K562 (cell line): ENCODE measurements around the gene ZSWIM6. TPM values are rescaled to one million over a fixed set of nuclear protein-coding genes. Genes with fewer than 3 reads are reported as not detected.

Experiments used
- ARID2 ChIP-seq: fragments of 450-650 bp; IDR thresholded peaks from 2 replicates; pipeline ENCODE4 v1.6.1; 2017; ENCODE audit warnings: antibody characterized with exemption, mild to moderate bottlenecking
- CBFA2T2 ChIP-seq: fragments of 450-650 bp; conservative IDR thresholded peaks from 2 replicates; pipeline ENCODE4 v1.6.1; 2017; ENCODE audit warnings: mild to moderate bottlenecking
- CEBPG ChIP-seq, 3 experiments: fragments of 200-800 bp in 1 of 3; sonication (Bioruptor generic) in 1 of 3; sonication (generic) in 1 of 3; formaldehyde crosslinking in 1 of 3; IDR thresholded peaks in 2 of 3; conservative IDR thresholded peaks in 1 of 3; 2 replicates each; pipeline versions ENCODE4 v1.6.1 to v1.8.0; 2016 to 2022; ENCODE audit warnings: missing compliant biosample characterization in 2 of 3, missing genetic modification characterization in 2 of 3, mild to moderate bottlenecking in 1 of 3, missing genetic modification reagents in 1 of 3
- ELF1 ChIP-seq: fragments of 200-800 bp; sonication (Bioruptor generic); IDR thresholded peaks from 2 replicates; pipeline ENCODE4 v1.6.1; 2016; ENCODE audit warnings: missing genetic modification characterization, missing compliant biosample characterization
- FOXM1 ChIP-seq, 2 experiments: fragments of 450-650 bp in 1 of 2; sonication (generic) in 1 of 2; formaldehyde crosslinking in 1 of 2; IDR thresholded peaks; 2 replicates each; pipeline versions ENCODE4 v1.6.1 to v1.9.0; 2017 to 2022; ENCODE audit warnings: low read depth in 2 of 2, mild to moderate bottlenecking in 2 of 2, missing genetic modification reagents in 1 of 2, moderate library complexity in 1 of 2
- GATAD2B ChIP-seq: fragments of 450-650 bp; IDR thresholded peaks from 2 replicates; pipeline ENCODE4 v1.6.1; 2017; ENCODE audit warnings: mild to moderate bottlenecking, borderline replicate concordance
- HCFC1 ChIP-seq: IDR thresholded peaks from 2 replicates; pipeline ENCODE4 v1.6.1; 2012; ENCODE audit warnings: low read depth, low read length, improper control_type of control experiment
- L3MBTL2 ChIP-seq: fragments of 450-650 bp; IDR thresholded peaks from 2 replicates; pipeline ENCODE4 v1.6.1; 2016; ENCODE audit warnings: mild to moderate bottlenecking, moderate library complexity
- MBD1 ChIP-seq: fragments of 250-450 bp; sonication (Bioruptor Pico); IDR thresholded peaks from 2 replicates; pipeline ENCODE4 v1.8.0; 2022; ENCODE audit warnings: inconsistent platforms
- MBD2 ChIP-seq: sonication (generic); IDR thresholded peaks from 2 replicates; pipeline ENCODE4 v1.6.1; 2016; ENCODE audit warnings: low read depth, borderline replicate concordance
- MTA3 ChIP-seq: fragments of 450-650 bp; formaldehyde crosslinking; IDR thresholded peaks from 2 replicates; pipeline ENCODE4 v1.6.1; 2017; ENCODE audit warnings: mild to moderate bottlenecking, borderline replicate concordance
- NFE2 ChIP-seq: IDR thresholded peaks from 2 replicates; pipeline ENCODE4 v1.6.1; 2014; ENCODE audit warnings: antibody characterized with exemption, low read depth
- NFIX ChIP-seq: fragments of 250-450 bp; sonication (Bioruptor Pico); IDR thresholded peaks from 2 replicates; pipeline ENCODE4 v1.4.0; 2020; ENCODE audit warnings: low read depth, mild to moderate bottlenecking, moderate library complexity
- PHB ChIP-seq: fragments of 250-450 bp; sonication (Bioruptor Pico); IDR thresholded peaks from 2 replicates; pipeline ENCODE4 v1.5.0; 2021
- PYGO2 ChIP-seq: fragments of 450-650 bp; IDR thresholded peaks from 2 replicates; pipeline ENCODE4 v1.6.1; 2016; ENCODE audit warnings: mild to moderate bottlenecking, missing genetic modification characterization, moderate library complexity, missing compliant biosample characterization
- RAD21 ChIP-seq, 2 experiments: fragments of 250-450 bp in 1 of 2; fragments of 450-650 bp in 1 of 2; sonication (Bioruptor Pico) in 1 of 2; formaldehyde crosslinking in 1 of 2; IDR thresholded peaks in 1 of 2; conservative IDR thresholded peaks in 1 of 2; 2 replicates each; pipeline versions ENCODE4 v1.4.0 to v1.8.0; 2020 to 2022; ENCODE audit warnings: mild to moderate bottlenecking in 2 of 2, moderate library complexity in 1 of 2
- RBFOX2 ChIP-seq: fragments of 200-400 bp; formaldehyde crosslinking; IDR thresholded peaks from 2 replicates; pipeline ENCODE4 v1.6.1; 2017; ENCODE audit warnings: low read depth, mild to moderate bottlenecking, low read length, moderate library complexity
- SIN3B ChIP-seq: fragments of 450-650 bp; IDR thresholded peaks from 2 replicates; pipeline ENCODE4 v1.6.1; 2017; ENCODE audit warnings: low read depth, mild to moderate bottlenecking, moderate library complexity
- SIRT6 ChIP-seq: IDR thresholded peaks from one replicate; pipeline ENCODE4 v1.6.1; 2012; ENCODE audit warnings: low read depth, mild to moderate bottlenecking, control low read depth, inconsistent platforms, low read length, moderate library complexity
- SMARCC2 ChIP-seq: fragments of 450-650 bp; IDR thresholded peaks from 2 replicates; pipeline ENCODE4 v1.6.1; 2017; ENCODE audit warnings: antibody characterized with exemption, moderate library complexity, mild to moderate bottlenecking, low read depth
- SMARCE1 ChIP-seq: fragments of 450-650 bp; IDR thresholded peaks from 2 replicates; pipeline ENCODE4 v1.7.1; 2016; ENCODE audit warnings: mild to moderate bottlenecking
- TCF7L2 ChIP-seq: fragments of 150-350 bp; IDR thresholded peaks from 2 replicates; pipeline ENCODE4 v1.6.1; 2016; ENCODE audit warnings: low read depth, mild to moderate bottlenecking, low read length, moderate library complexity
- TFAP4 ChIP-seq: sonication (generic); formaldehyde crosslinking; IDR thresholded peaks from 2 replicates; pipeline ENCODE4 v1.8.0; 2022; ENCODE audit warnings: missing genetic modification reagents, mild to moderate bottlenecking, moderate library complexity, borderline replicate concordance
- ZBED1 ChIP-seq: IDR thresholded peaks from 2 replicates; pipeline ENCODE4 v1.6.1; 2014
- ZNF232 ChIP-seq: sonication (generic); formaldehyde crosslinking; IDR thresholded peaks from 2 replicates; pipeline ENCODE4 v1.8.0; 2022; ENCODE audit warnings: mild to moderate bottlenecking, missing genetic modification reagents
- ZNF589 ChIP-seq: fragments of 200-800 bp; sonication (Bioruptor generic); IDR thresholded peaks from 2 replicates; pipeline ENCODE4 v1.6.1; 2016; ENCODE audit warnings: low read depth, missing genetic modification characterization, missing compliant biosample characterization
- ZNF764 ChIP-seq: fragments of 250-450 bp; sonication (Bioruptor Pico); IDR thresholded peaks from 2 replicates; pipeline ENCODE4 v1.4.0; 2020; ENCODE audit warnings: low read depth, mild to moderate bottlenecking, moderate library complexity
- ZNF780A ChIP-seq: fragments of 250-450 bp; sonication (Bioruptor Pico); IDR thresholded peaks from 2 replicates; pipeline ENCODE4 v1.5.0; 2021; ENCODE audit warnings: mild to moderate bottlenecking
- polyA plus RNA-seq, 8 experiments: library from polyadenylated mRNA; depleted of rRNA in 4 of 8; stranded (reverse) in 5 of 8; unstranded in 3 of 8; fragments of >200 nt; fragmentation: Nextera tagmentation in 2 of 8; fragmentation: Illumina TruSeq in 1 of 8; extraction: Ambion mirVana in 2 of 8; extraction: Trizol in 1 of 8; gene quantifications; 2 replicates each; pipeline versions ENCODE4 v1.2.1 to v1.2.3, GENCODE V29; 2011 to 2014; ENCODE audit warnings: inconsistent platforms in 1 of 8, missing spikeins in 1 of 8
- total RNA-seq, 7 experiments: library from RNA; depleted of rRNA in 6 of 7; stranded (reverse); fragments of >200 nt in 6 of 7; fragmentation: Illumina TruSeq in 2 of 7; extraction: Trizol in 2 of 7; gene quantifications; 2 replicates each; pipeline versions ENCODE4 v1.2.1 to v1.2.3, GENCODE V29; 2011 to 2021; ENCODE audit warnings: low replicate concordance in 1 of 7

ZSWIM6 gene
- total and polyA plus RNA-seq, 9 of the 15 experiments (the other 6 are each of a cell fraction or from before 2014, with no cell fraction given) = 0.81 to 3.2 (median 2.0) TPM

- TF ChIP-seq MTA3 = peak; percentile 86
- no peak for TF ChIP-seq ZNF764 (CRISPR knock-in tag)
- peak; percentile 73 for TF ChIP-seq L3MBTL2
- TF ChIP-seq CBFA2T2 = peak; percentile 26; the same call in 1 of the 2 replicates
- no peak for TF ChIP-seq SIRT6
- no peak for TF ChIP-seq SIN3B
- TF ChIP-seq ZBED1 = no peak
- peak; percentile 99 for TF ChIP-seq ZNF232 (CRISPR knock-in tag)
- no peak for TF ChIP-seq ZNF780A (CRISPR knock-in tag)
- TF ChIP-seq MBD1 (CRISPR knock-in tag) = no peak
- no peak for TF ChIP-seq RAD21 (CRISPR knock-in tag; conservative IDR thresholded peaks at IDR 0.05 in 1 of 2, IDR thresholded peaks at IDR 0.05 in 1 of 2)
- peak; percentile 77 for TF ChIP-seq CEBPG (CRISPR knock-in tag; IDR thresholded peaks at IDR 0.05)
- peak; percentile 89 to 96 for TF ChIP-seq CEBPG (tag; conservative IDR thresholded peaks at IDR 0.05 in 1 of 2, IDR thresholded peaks at IDR 0.05 in 1 of 2)
- TF ChIP-seq TCF7L2 = peak; percentile 55; the same call in 1 of the 2 replicates
- peak; percentile 68; the same call in 1 of the 2 replicates for TF ChIP-seq FOXM1 (IDR thresholded peaks at IDR 0.05; ENCODE audit: low read depth)
- no peak for TF ChIP-seq FOXM1 (CRISPR knock-in tag; IDR thresholded peaks at IDR 0.05; ENCODE audit: low read depth)
- peak; percentile 91 for TF ChIP-seq GATAD2B
- TF ChIP-seq HCFC1 = no peak; the same call in 1 of the 2 replicates
- TF ChIP-seq SMARCC2 = peak; percentile 67
- TF ChIP-seq SMARCE1 = peak; percentile 86
- TF ChIP-seq NFE2 = peak; percentile 95
- peak; percentile 55; the same call in 1 of the 2 replicates for TF ChIP-seq ZNF589 (CRISPR knock-in tag)
- TF ChIP-seq PYGO2 (tag) = no peak
- peak; percentile 99 for TF ChIP-seq TFAP4
- TF ChIP-seq NFIX = peak; percentile 65
- TF ChIP-seq ARID2 = no peak
- TF ChIP-seq RBFOX2 = peak; percentile 40; the same call in 1 of the 2 replicates
- no peak for TF ChIP-seq PHB
- peak; percentile 87 for TF ChIP-seq ELF1 (tag)
- TF ChIP-seq MBD2 = peak; percentile 57; the same call in 1 of the 2 replicates
Measured at GRCh38 chr5:61408476-61409168, 76.6 kb downstream of the ZSWIM6 start (continued).
